Lung (tissue), 12 donors: Measurements from ENCODE around the gene RBM33. TPM values are rescaled to one million over a fixed set of nuclear protein-coding genes. Genes with fewer than 3 reads are reported as not detected.
A peak's percentile ranks its signal among the peaks of the same experiment; 100 is the strongest.

Experiments
- ATAC-seq: fragments of 200-7000 bp; cut with Tn5 transposase; one replicate; pipeline ENCODE4 v1.9.1; 2020; ENCODE audit warnings: moderate number of reproducible peaks; ENCODE audit not compliant: insufficient read depth, low FRiP score
- DNase-seq, 3 donors: peaks; one replicate each; pipeline ENCODE4 v3.0.0-alpha.2; 2013 to 2017
- H3K27ac ChIP-seq, 2 donors: one replicate each; pipeline ENCODE4 v1.5.1; 2013; ENCODE audit warnings: mild to moderate bottlenecking in 2 of 2, moderate library complexity in 2 of 2, control low read depth in 1 of 2, inconsistent platforms in 1 of 2, low read depth in 1 of 2, low read length in 1 of 2
- H3K27me3 ChIP-seq, 3 donors: one replicate each; pipeline ENCODE4 v1.5.1; 2013; ENCODE audit warnings: low read length in 2 of 3; ENCODE audit not compliant: control insufficient read depth in 3 of 3, insufficient read depth in 3 of 3
- H3K36me3 ChIP-seq, 4 donors: one replicate each; pipeline ENCODE4 v1.5.1; 2013; ENCODE audit warnings: low read length in 4 of 4, mild to moderate bottlenecking in 1 of 4, moderate library complexity in 1 of 4; ENCODE audit not compliant: control insufficient read depth in 4 of 4, insufficient read depth in 4 of 4
- H3K4me1 ChIP-seq, 5 donors: one replicate each; pipeline ENCODE4 v1.5.1; 2013; ENCODE audit warnings: low read length in 5 of 5, mild to moderate bottlenecking in 2 of 5, moderate library complexity in 1 of 5; ENCODE audit not compliant: control insufficient read depth in 5 of 5, insufficient read depth in 5 of 5
- H3K4me3 ChIP-seq: one replicate; pipeline ENCODE4 v1.5.1; 2013; ENCODE audit warnings: mild to moderate bottlenecking, control low read depth, moderate library complexity
- H3K9ac ChIP-seq, 2 donors: one replicate each; pipeline ENCODE4 v1.5.1; 2013; ENCODE audit warnings: low read length in 2 of 2, control low read depth in 1 of 2; ENCODE audit not compliant: insufficient read depth in 1 of 2
- H3K9me3 ChIP-seq, 4 donors: one replicate each; pipeline ENCODE4 v1.5.1; 2013; ENCODE audit warnings: low read length in 3 of 4, mild to moderate bottlenecking in 1 of 4, moderate library complexity in 1 of 4; ENCODE audit not compliant: control insufficient read depth in 4 of 4, insufficient read depth in 3 of 4
- CTCF ChIP-seq: IDR thresholded peaks from 2 replicates; pipeline ENCODE4 v1.5.1; 2012; ENCODE audit warnings: mild to moderate bottlenecking; ENCODE audit errors: control extremely low read depth, extremely low read depth
- WGBS, 2 donors: extraction: QIAGEN DNeasy Blood & Tissue Kit; methylation state at CpG; one replicate each; pipeline ENCODE4 v1.1.7; 2013; 5-methylcytosine and 5-hydroxymethylcytosine counted together
- polyA plus RNA-seq, 2 donors: library from polyadenylated mRNA; stranded (reverse); fragments of 200-250 nt; gene quantifications; one replicate each; pipeline ENCODE4 v1.2.1, GENCODE V29; 2013
- total RNA-seq, 2 donors: library from RNA; depleted of rRNA in 1 of 2; stranded (reverse); fragments of >200 nt in 1 of 2; gene quantifications; one replicate each; pipeline ENCODE4 v1.2.1, GENCODE V29; 2014 to 2021
- donor health status: control.
- donor health status: control.
- donor health status: Bipolar disorder and iron deficiency.
- donor health status: healthy.
- donor health status: DM: yes; HTN: yes; CAD: no.

The RBM33 gene
- total and polyA plus RNA-seq, 4 donors: 15.3 to 99.6 (median 43.2) TPM

- Histone ChIP-seq H3K4me1 (peaks cover 0 to 22% (median 7%) of the 10 kb centered on the region in 5 donors), H3K9me3 (peaks cover 0 to 4% (median 0%) of the 10 kb centered on the region in 4 donors), H3K4me3 (no peak overlapping the region), H3K36me3 (no peaks in the 10 kb centered on the region), H3K27me3 (peaks cover 0 to 32% (median 23%) of the 10 kb centered on the region in 3 donors), H3K27ac (no peak overlapping the region), H3K9ac (no peak overlapping the region)
- ATAC-seq (no peak), DNase-seq (no peak)
- WGBS, 2 donors: 85 to 87% methylated on average over 16 of the region's 16 CpGs
- TF ChIP-seq CTCF: no peak
Observed at GRCh38 chr7:155800741-155801267, 156.3 kb downstream of the RBM33 start.

DNA sequence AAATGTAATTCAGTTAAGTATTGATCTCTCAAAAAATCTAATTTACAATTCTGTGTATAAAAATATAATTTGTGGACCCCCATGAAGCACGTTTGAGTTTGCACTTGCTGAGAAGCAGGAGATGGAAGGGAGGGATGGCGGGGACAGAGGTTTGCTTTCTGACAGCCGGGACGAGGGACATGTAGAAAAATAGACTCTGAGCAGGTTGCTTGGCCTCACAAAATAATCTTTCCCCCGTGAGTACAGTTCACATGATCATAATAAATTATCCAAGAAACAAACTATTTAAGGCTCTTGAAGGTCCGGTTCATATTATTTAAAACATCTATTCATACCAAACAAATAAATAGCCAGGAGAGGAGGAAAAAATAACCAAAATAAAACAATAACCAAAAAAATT is 157.8 kb downstream of the RBM33 start:
- ATAC-seq: no peak

GRCh38 chr7:155802906-155803417 is 158.5 kb downstream of the RBM33 start:
- Histone ChIP-seq H3K9ac (no peak overlapping the region), H3K9me3 (peaks cover 0 to 4% (median 0%) of the 10 kb centered on the region in 4 donors), H3K27me3 (peaks cover 0 to 50% (median 34%) of the 10 kb centered on the region in 3 donors), H3K27ac (peak overlapping the region in 1 of 2 donors; percentile 89), H3K4me3 (no peak overlapping the region), H3K36me3 (no peaks in the 10 kb centered on the region), H3K4me1 (peaks cover 0 to 36% (median 8%) of the 10 kb centered on the region in 5 donors)
- ATAC-seq (no peak), DNase-seq (no peak)
- 7 to 11% methylated on average over 45 to 70 of the region's 70 CpGs for WGBS, 2 donors
- no peak for TF ChIP-seq CTCF

More for the DNA sequence above, 157.8 kb downstream of the RBM33 start:
- H3K27me3 ChIP-seq: peaks cover 0 to 45% (median 28%) of the 10 kb centered on the region in 3 donors
- DNase-seq: no peak
- no peak for TF ChIP-seq CTCF
- no peaks in the 10 kb centered on the region for H3K36me3 ChIP-seq
- H3K4me1 ChIP-seq: peaks cover 0 to 31% (median 8%) of the 10 kb centered on the region in 5 donors
- H3K9ac ChIP-seq: no peak overlapping the region
- peaks cover 0 to 4% (median 0%) of the 10 kb centered on the region in 4 donors for H3K9me3 ChIP-seq
- 36 to 45% methylated on average over 6 of the region's 6 CpGs for WGBS, 2 donors
- no peak overlapping the region for H3K4me3 ChIP-seq
- H3K27ac ChIP-seq: no peak overlapping the region
